Measurements from ENCODE around the gene GLCCI1.
"Not testable (repeated sequence)": the region's sequence is repeated elsewhere in the genome, so short reads cannot be mapped to it uniquely, and the experiment has no call there.

The GLCCI1 gene

GRCh38 chr7:7989616-7990440 is 21.2 kb downstream of the GLCCI1 start:
- DNase-seq (ENCODE audit: low read depth), result no peak

GRCh38 chr7:7990441-7990761 is 21.8 kb downstream of the GLCCI1 start:
- DNase-seq (ENCODE audit: low read depth), result no peak

GRCh38 chr7:7992506-7992905 is 23.9 kb downstream of the GLCCI1 start:
- DNase-seq (ENCODE audit: low read depth), result no peak

GRCh38 chr7:7995348-7995747 is 26.8 kb downstream of the GLCCI1 start:
- DNase-seq (ENCODE audit: low read depth), result not testable (repeated sequence)

- no peak for DNase-seq (ENCODE audit: low read depth)
These were observed 28.0 kb downstream of the GLCCI1 start for GRCh38 chr7:7996568-7996967.

- no peak for DNase-seq (ENCODE audit: low read depth)
These were observed 31.8 kb downstream of the GLCCI1 start for GRCh38 chr7:8000315-8000941.

GRCh38 chr7:8003077-8003476 is 34.5 kb downstream of the GLCCI1 start:
- no peak for DNase-seq (ENCODE audit: low read depth)

GRCh38 chr7:8005279-8005678 is 36.7 kb downstream of the GLCCI1 start:
- no peak for DNase-seq (ENCODE audit: low read depth)

- no peak for DNase-seq (ENCODE audit: low read depth)
These were observed 45.8 kb downstream of the GLCCI1 start for GRCh38 chr7:8014399-8014798.

GRCh38 chr7:8015100-8015745 is 46.6 kb downstream of the GLCCI1 start:
- no peak for DNase-seq (ENCODE audit: low read depth)

- no peak for DNase-seq (ENCODE audit: low read depth)
These were observed 47.1 kb downstream of the GLCCI1 start for GRCh38 chr7:8015746-8016120.

- no peak for DNase-seq (ENCODE audit: low read depth)
These were observed 48.8 kb downstream of the GLCCI1 start for GRCh38 chr7:8017423-8017822.

GRCh38 chr7:8018961-8019360 is 50.4 kb downstream of the GLCCI1 start:
- no peak for DNase-seq (ENCODE audit: low read depth)

- no peak for DNase-seq (ENCODE audit: low read depth)
These were observed 54.0 kb downstream of the GLCCI1 start for GRCh38 chr7:8022628-8023027.

- DNase-seq (ENCODE audit: low read depth), result no peak
These were observed 66.6 kb downstream of the GLCCI1 start for GRCh38 chr7:8035192-8035591.

GRCh38 chr7:8035647-8036518 is 67.3 kb downstream of the GLCCI1 start:
- no peak for DNase-seq (ENCODE audit: low read depth)

GRCh38 chr7:8037151-8037550 is 68.6 kb downstream of the GLCCI1 start:
- DNase-seq (ENCODE audit: low read depth), result no peak

- DNase-seq (ENCODE audit: low read depth), result no peak
These were observed 72.3 kb downstream of the GLCCI1 start for GRCh38 chr7:8040768-8041369.

- no peak for DNase-seq (ENCODE audit: low read depth)
These were observed 74.4 kb downstream of the GLCCI1 start for GRCh38 chr7:8042796-8043535.

GRCh38 chr7:8044761-8045430 is 76.3 kb downstream of the GLCCI1 start:
- no peak for DNase-seq (ENCODE audit: low read depth)

- not testable (repeated sequence) for DNase-seq (ENCODE audit: low read depth)
These were observed 79.5 kb downstream of the GLCCI1 start for GRCh38 chr7:8048067-8048466.

All from activated T-helper 1 cell treated with Interleukin-2 at 50 U/mL for 16 hours (primary cell).